Measurements from ENCODE around the gene SLC35B2. TPM values are rescaled to one million over a fixed set of nuclear protein-coding genes. Genes with fewer than 3 reads are reported as not detected.

Gene SLC35B2
- total and polyA plus RNA-seq, 2 experiments from 2014 or later = 14.0 to 30.9 TPM

DNA sequence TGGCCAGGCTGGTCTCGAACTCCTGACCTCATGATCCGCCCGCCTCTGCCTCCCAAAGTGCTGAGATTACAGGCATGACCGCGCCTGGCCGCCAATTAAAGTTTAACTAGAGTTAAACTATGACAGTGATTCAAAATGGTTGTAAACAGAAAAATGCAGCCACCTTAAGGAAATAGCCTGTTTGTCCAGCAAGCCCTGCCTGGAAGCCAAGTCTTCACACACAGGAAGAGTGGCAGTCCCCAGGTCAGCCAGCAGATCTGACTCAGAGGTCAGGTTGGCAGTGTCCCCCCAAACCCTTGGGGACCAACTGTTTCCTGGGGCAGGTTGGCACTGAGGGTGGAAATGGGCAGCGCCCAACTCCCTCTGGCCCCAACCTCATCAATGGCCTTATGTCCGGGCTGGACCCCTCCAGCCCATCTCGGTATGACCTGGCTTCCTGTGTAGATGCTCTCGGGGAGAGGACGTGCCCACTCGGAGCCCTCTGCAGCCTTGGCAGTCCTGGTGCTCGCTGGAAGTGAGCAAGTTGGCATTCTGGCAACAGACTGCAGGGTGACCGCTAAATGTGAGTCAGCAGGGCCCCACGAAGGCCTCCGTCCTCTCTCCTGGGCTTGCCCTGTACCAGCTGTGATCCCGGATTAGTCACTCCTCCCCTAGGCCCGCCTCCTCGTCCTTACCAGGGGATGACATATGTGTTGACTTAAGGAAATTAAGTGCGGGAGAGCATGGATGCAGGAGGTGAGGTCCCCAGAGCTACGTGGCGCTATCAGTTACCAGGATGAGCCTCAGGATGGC, 20.1 kb downstream of the SLC35B2 start:
- DNase-seq (ENCODE audit: low spot score) = peak; percentile 92
- Histone ChIP-seq H3K4me2 (peak overlapping the region; percentile 90), H3K4me3 (peak overlapping the region; percentile 83), H3F3A (replicated peaks; ENCODE audit: low read depth) (peaks cover 21% of the 10 kb centered on the region), H2AFZ (no peak overlapping the region), H3K79me2 (replicated peaks; ENCODE audit: insufficient read depth) (no peaks in the 10 kb centered on the region), H3K27me3 (ENCODE audit: insufficient read depth) (0 out of 2 replicates have a peak, but pooled peaks cover 11% of the 10 kb centered on the region), H3K36me3 (ENCODE audit: insufficient read depth) (0 out of 2 replicates have a peak, but pooled peaks cover 4% of the 10 kb centered on the region), H3K9me2 (ENCODE audit: insufficient read depth) (no peaks in the 10 kb centered on the region), H3K27ac (ENCODE audit: low read depth) (peak overlapping the region; percentile 69), H3K4me1 (ENCODE audit: insufficient read depth) (peaks cover 19% of the 10 kb centered on the region; the same call in 1 of the 2 replicates), H4K20me1 (replicated peaks; ENCODE audit: insufficient read depth) (peaks cover 6% of the 10 kb centered on the region; the same call in 1 of the 2 replicates)
- no peak for TF ChIP-seq JUNB (IDR thresholded peaks at IDR 0.05; ENCODE audit: unreplicated experiment)
- TF ChIP-seq CREB1 (CRISPR knock-in tag; IDR thresholded peaks at IDR 0.05; ENCODE audit: low read depth) = no peak
- no peak for TF ChIP-seq POLR2AphosphoS5 (IDR thresholded peaks at IDR 0.05; ENCODE audit: low read depth)
- TF ChIP-seq STAT1 (IDR thresholded peaks at IDR 0.05; ENCODE audit: unreplicated experiment) = no peak
- TF ChIP-seq CTCF (conservative IDR thresholded peaks at IDR 0.05; ENCODE audit: low read depth in 2 of 2) = no peak
- no peak for TF ChIP-seq ZNF462 (CRISPR knock-in tag; IDR thresholded peaks at IDR 0.05)
- TF ChIP-seq ZNF114 (CRISPR knock-in tag; IDR thresholded peaks at IDR 0.05) = no peak
- no peak for TF ChIP-seq REST (IDR thresholded peaks at IDR 0.05; ENCODE audit: unreplicated experiment)
- TF ChIP-seq, protein P1, sequence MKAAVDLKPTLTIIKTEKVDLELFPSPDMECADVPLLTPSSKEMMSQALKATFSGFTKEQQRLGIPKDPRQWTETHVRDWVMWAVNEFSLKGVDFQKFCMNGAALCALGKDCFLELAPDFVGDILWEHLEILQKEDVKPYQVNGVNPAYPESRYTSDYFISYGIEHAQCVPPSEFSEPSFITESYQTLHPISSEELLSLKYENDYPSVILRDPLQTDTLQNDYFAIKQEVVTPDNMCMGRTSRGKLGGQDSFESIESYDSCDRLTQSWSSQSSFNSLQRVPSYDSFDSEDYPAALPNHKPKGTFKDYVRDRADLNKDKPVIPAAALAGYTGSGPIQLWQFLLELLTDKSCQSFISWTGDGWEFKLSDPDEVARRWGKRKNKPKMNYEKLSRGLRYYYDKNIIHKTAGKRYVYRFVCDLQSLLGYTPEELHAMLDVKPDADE (IDR thresholded peaks at IDR 0.05) = no peak
- Mint-ChIP-seq H3K9me3 (no peaks in the 10 kb centered on the region; the same call in 2 of the 3 replicates), H3K4me3 (peak overlapping the region; percentile 73), H3K4me1 (peaks cover 43% of the 10 kb centered on the region), H3K27me3 (ENCODE audit: insufficient read depth, low read depth, poor library complexity) (peaks cover 19% of the 10 kb centered on the region), H3K36me3 (ENCODE audit: low read depth) (peaks cover 40% of the 10 kb centered on the region), H3K27ac (peak overlapping the region; percentile 77; the same call in 1 of the 2 replicates)
- peak; percentile 65 for ATAC-seq

Measured in GM23338 (cell line).